HepG2 (cell line): ENCODE data around the gene C1QTNF12. TPM values are rescaled to one million over a fixed set of nuclear protein-coding genes. Genes with fewer than 3 reads are reported as not detected.

Source experiments
- ATAC-seq: fragments of 200-7000 bp; cut with Tn5 transposase; 3 replicates; pipeline ENCODE4 v1.9.1; 2020; ENCODE audit warnings: mild to moderate bottlenecking, moderate library complexity
- BruUV-seq: library from RNA; stranded (reverse); fragments of 400-500 nt; replicated peaks from 2 replicates; lab custom pipeline; 2021; lab: Mats Ljungman, UMichigan
- CTCF ChIA-PET: fragments of 300-600 bp; formaldehyde crosslinking; extraction: SDS; loops from one replicate; lab custom pipeline; 2021; ENCODE audit warnings: low total read pairs, inconsistent platforms, low intra/inter-chr PET ratio; lab: Yijun Ruan, JAX
- POLR2A ChIA-PET: fragments of 350-600 bp; sonication (Branson Sonifier 250); formaldehyde crosslinking; loops from one replicate; lab custom pipeline; 2020; ENCODE audit warnings: antibody characterized with exemption, inconsistent platforms; lab: Yijun Ruan, JAX
- DNase-seq: peaks from one replicate; pipeline ENCODE4 v3.0.0-alpha.2; 2015; ENCODE audit warnings: low spot score
- FAIRE-seq: peaks from 3 replicates; lab custom pipeline; 2011; peaks lifted over from hg19 to GRCh38; lab: Jason Lieb, UNC
- H2AFZ ChIP-seq: one replicate; pipeline ENCODE4 v1.6.1; 2011; ENCODE audit warnings: low read length, inconsistent platforms
- H3K27ac ChIP-seq: fragments of 300-600 bp; 3 replicates; pipeline ENCODE4 v1.8.0; 2011; ENCODE audit warnings: mixed run types, mild to moderate bottlenecking, mixed read lengths, low read length, inconsistent platforms; ENCODE audit not compliant: insufficient read depth; ENCODE audit errors: extremely low read length
- H3K27me3 ChIP-seq, 2 experiments: fragments of 200-600 bp in 1 of 2; 2 replicates in 1 of 2; 3 replicates in 1 of 2; pipeline versions ENCODE4 v1.6.0 to v1.8.0; 2011; ENCODE audit warnings: low read length in 2 of 2, mild to moderate bottlenecking in 2 of 2, moderate library complexity in 2 of 2, inconsistent platforms in 1 of 2; ENCODE audit not compliant: insufficient read depth in 2 of 2, control insufficient read depth in 1 of 2
- H3K36me3 ChIP-seq, 2 experiments: fragments of 200-600 bp in 1 of 2; replicated peaks in 1 of 2; 2 replicates in 1 of 2; 3 replicates in 1 of 2; pipeline versions ENCODE4 v1.5.1 to v1.8.0; 2011; ENCODE audit warnings: low read length in 2 of 2, inconsistent platforms in 1 of 2; ENCODE audit not compliant: insufficient read depth in 2 of 2, control insufficient read depth in 1 of 2
- H3K4me1 ChIP-seq: 2 replicates; pipeline ENCODE4 v1.5.1; 2012; ENCODE audit warnings: low read length, inconsistent platforms; ENCODE audit not compliant: insufficient read depth
- H3K4me2 ChIP-seq: 2 replicates; pipeline ENCODE4 v1.6.0; 2011; ENCODE audit warnings: low read depth, low read length, inconsistent platforms
- H3K4me3 ChIP-seq, 3 experiments: fragments of 200-600 bp in 1 of 3; sonication (generic), shearing (Covaris generic) in 1 of 3; replicated peaks in 1 of 3; 2 replicates each; pipeline ENCODE4 v1.5.1; 2011 to 2016; ENCODE audit warnings: low read length in 3 of 3, inconsistent platforms in 2 of 3, low read depth in 2 of 3, mild to moderate bottlenecking in 2 of 3, control low read depth in 1 of 3, mixed read lengths in 1 of 3; ENCODE audit not compliant: insufficient read depth in 1 of 3
- H3K79me2 ChIP-seq: one replicate; pipeline ENCODE4 v1.6.1; 2011; ENCODE audit warnings: low read length, inconsistent platforms; ENCODE audit not compliant: insufficient read depth
- H3K9ac ChIP-seq: 2 replicates; pipeline ENCODE4 v1.6.0; 2011; ENCODE audit warnings: mild to moderate bottlenecking, low read depth, low read length, inconsistent platforms; ENCODE audit not compliant: insufficient read depth
- H3K9me3 ChIP-seq: 2 replicates; pipeline ENCODE4 v1.5.1; 2012; ENCODE audit warnings: mild to moderate bottlenecking, low read length
- H4K20me1 ChIP-seq: 2 replicates; pipeline ENCODE4 v1.6.0; 2011; ENCODE audit warnings: inconsistent platforms, mild to moderate bottlenecking, low read length, moderate library complexity; ENCODE audit not compliant: insufficient read depth
- AGO1 ChIP-seq: fragments of 200-400 bp; formaldehyde crosslinking; IDR thresholded peaks from 2 replicates; pipeline ENCODE4 v1.6.1; 2017; ENCODE audit warnings: mild to moderate bottlenecking, low read depth, low read length, moderate library complexity; ENCODE audit not compliant: poor library complexity, severe bottlenecking
- RBFOX2 ChIP-seq: fragments of 200-400 bp; formaldehyde crosslinking; IDR thresholded peaks from 2 replicates; pipeline ENCODE4 v1.6.1; 2017; ENCODE audit warnings: low read depth, mild to moderate bottlenecking, low read length
- ZNF101 ChIP-seq: sonication (generic); formaldehyde crosslinking; IDR thresholded peaks from 2 replicates; pipeline ENCODE4 v1.4.0; 2020; ENCODE audit warnings: mild to moderate bottlenecking, low read depth, missing genetic modification reagents, borderline replicate concordance
- ZNF687 ChIP-seq: sonication (generic); formaldehyde crosslinking; IDR thresholded peaks from 2 replicates; pipeline ENCODE4 v1.5.1; 2020; ENCODE audit warnings: mild to moderate bottlenecking, missing genetic modification reagents, moderate library complexity
- WGBS: methylation state at CpG from one replicate; pipeline ENCODE4 v1.1.6; 2017; ENCODE audit warnings: low lambda C conversion rate; 5-methylcytosine and 5-hydroxymethylcytosine counted together
- in situ Hi-C: cut with HindIII; loops from 2 replicates; pipeline ENCODE4 v1.10.0; 2017; ENCODE audit warnings: low pct_unique_long_range_greater_than_20kb; ENCODE audit not compliant: extremely low pct_ligation_motif_present
- intact Hi-C: fragments of 100-400 bp; cut with micrococcal nuclease; formaldehyde crosslinking; loops from one replicate; pipeline ENCODE4 v1.10.0; 2022; ENCODE audit not compliant: unreplicated experiment
- polyA plus RNA-seq, 8 experiments: library from polyadenylated mRNA; depleted of rRNA in 3 of 8; stranded (reverse) in 7 of 8; unstranded in 1 of 8; fragments of >200 nt; fragmentation: Illumina TruSeq in 4 of 8; extraction: Trizol in 4 of 8; gene quantifications; 2 replicates each; pipeline versions ENCODE4 v1.2.1 to v1.2.3, GENCODE V29; 2011 to 2016; ENCODE audit warnings: low read depth in 4 of 8, missing spikeins in 1 of 8, mixed read lengths in 1 of 8; ENCODE audit not compliant: insufficient read depth in 1 of 8
- total RNA-seq, 5 experiments: library from RNA; depleted of rRNA; stranded (reverse); fragments of >200 nt; fragmentation: Illumina TruSeq; extraction: Trizol; gene quantifications; 2 replicates each; pipeline ENCODE4 v1.2.3, GENCODE V29; 2016; ENCODE audit warnings: low read depth in 1 of 5

Gene C1QTNF12
- total and polyA plus RNA-seq, 2 of the 13 experiments (the other 11 are each of a cell fraction or from before 2014, with no cell fraction given): 0.18 to 0.64 TPM

- FAIRE-seq: no peak
- no peaks in the 10 kb centered on the region for H3K27me3 ChIP-seq
- H3K4me2 ChIP-seq: no peak overlapping the region
- ChIA-PET POLR2A (no interaction called here), CTCF (no interaction called here)
- peaks cover 15% of the 10 kb centered on the region for H3K4me1 ChIP-seq
- ATAC-seq: no peak
- H3K27ac ChIP-seq: no peak overlapping the region
- no peaks in the 10 kb centered on the region for H3K79me2 ChIP-seq
- BruUV-seq: no TSS peak
- 0 out of 2 replicates have a peak, but pooled peaks have one; percentile 28 for TF ChIP-seq RBFOX2
- TF ChIP-seq ZNF687 (CRISPR knock-in tag): 0 out of 2 replicates have a peak, but pooled peaks have one; percentile 7
- TF ChIP-seq AGO1: peak; percentile 20
- TF ChIP-seq ZNF101 (CRISPR knock-in tag): no peak
- DNase-seq: no peak
- no peak overlapping the region for H2AFZ ChIP-seq
- in situ Hi-C loops: no loop called here
- no peaks in the 10 kb centered on the region for H3K9me3 ChIP-seq
- no peak overlapping the region for H3K9ac ChIP-seq
- H3K36me3 ChIP-seq: no peaks in the 10 kb centered on the region
- intact Hi-C loops: no loop called here
- 90% methylated on average over 5 of the region's 45 CpGs for WGBS
- no peak overlapping the region for H3K4me3 ChIP-seq
- no peaks in the 10 kb centered on the region for H4K20me1 ChIP-seq
Observed at GRCh38 chr1:1245817-1246576, 525 bp downstream of the C1QTNF12 start.
